ENCODE data around the gene FOXO3.

Gene FOXO3

GRCh38 chr6:108625581-108625980 lies 64.9 kb downstream of the FOXO3 start:
- Histone ChIP-seq H3K4me3 (ENCODE audit: low read length) (no peak overlapping the region), H3K4me2 (ENCODE audit: low read length) (no peak overlapping the region), H3K9me3 (replicated peaks; ENCODE audit: low read length) (no peaks in the 10 kb centered on the region), H3K9ac (ENCODE audit: low read depth, low read length) (no peak overlapping the region), H3K4me1 (ENCODE audit: control insufficient read depth, insufficient read depth, low read length) (peaks cover 71% of the 10 kb centered on the region), H3K27me3 (ENCODE audit: control insufficient read depth, insufficient read depth, low read length) (no peaks in the 10 kb centered on the region), H3K36me3 (ENCODE audit: insufficient read depth, low read length) (no peaks in the 10 kb centered on the region)

- Histone ChIP-seq H3K27me3 (ENCODE audit: control insufficient read depth, insufficient read depth, low read length) (no peaks in the 10 kb centered on the region), H3K4me2 (ENCODE audit: low read length) (no peak overlapping the region), H3K4me1 (ENCODE audit: control insufficient read depth, insufficient read depth, low read length) (peaks cover 61% of the 10 kb centered on the region), H3K4me3 (ENCODE audit: low read length) (no peak overlapping the region), H3K9ac (ENCODE audit: low read depth, low read length) (no peak overlapping the region), H3K9me3 (replicated peaks; ENCODE audit: low read length) (no peaks in the 10 kb centered on the region), H3K36me3 (ENCODE audit: insufficient read depth, low read length) (no peaks in the 10 kb centered on the region)
Measured at GRCh38 chr6:108626777-108627176, 66.1 kb downstream of the FOXO3 start.

- Histone ChIP-seq H3K9me3 (replicated peaks; ENCODE audit: low read length) (no peaks in the 10 kb centered on the region), H3K4me3 (ENCODE audit: low read length) (no peak overlapping the region), H3K36me3 (ENCODE audit: insufficient read depth, low read length) (no peaks in the 10 kb centered on the region), H3K9ac (ENCODE audit: low read depth, low read length) (no peak overlapping the region), H3K4me1 (ENCODE audit: control insufficient read depth, insufficient read depth, low read length) (peaks cover 59% of the 10 kb centered on the region), H3K27me3 (ENCODE audit: control insufficient read depth, insufficient read depth, low read length) (no peaks in the 10 kb centered on the region), H3K4me2 (ENCODE audit: low read length) (peak overlapping the region; percentile 56)
Measured at GRCh38 chr6:108627692-108628550, 67.2 kb downstream of the FOXO3 start.

GRCh38 chr6:108630050-108630714 lies 69.5 kb downstream of the FOXO3 start:
- no peak overlapping the region for H3K4me3 ChIP-seq (ENCODE audit: low read length)
- no peak overlapping the region for H3K4me2 ChIP-seq (ENCODE audit: low read length)
- no peaks in the 10 kb centered on the region for H3K36me3 ChIP-seq (ENCODE audit: insufficient read depth, low read length)
- no peak overlapping the region for H3K9ac ChIP-seq (ENCODE audit: low read depth, low read length)
- H3K4me1 ChIP-seq (ENCODE audit: control insufficient read depth, insufficient read depth, low read length): peaks cover 45% of the 10 kb centered on the region
- no peaks in the 10 kb centered on the region for H3K27me3 ChIP-seq (ENCODE audit: control insufficient read depth, insufficient read depth, low read length)
- H3K9me3 ChIP-seq (replicated peaks; ENCODE audit: low read length): no peaks in the 10 kb centered on the region

- Histone ChIP-seq H3K36me3 (ENCODE audit: insufficient read depth, low read length) (no peaks in the 10 kb centered on the region), H3K27me3 (ENCODE audit: control insufficient read depth, insufficient read depth, low read length) (no peaks in the 10 kb centered on the region), H3K4me1 (ENCODE audit: control insufficient read depth, insufficient read depth, low read length) (peaks cover 31% of the 10 kb centered on the region), H3K4me3 (ENCODE audit: low read length) (no peak overlapping the region), H3K9me3 (replicated peaks; ENCODE audit: low read length) (no peaks in the 10 kb centered on the region), H3K4me2 (ENCODE audit: low read length) (peak overlapping the region; percentile 11), H3K9ac (ENCODE audit: low read depth, low read length) (no peak overlapping the region)
Measured at GRCh38 chr6:108632441-108632840, 71.7 kb downstream of the FOXO3 start.

GRCh38 chr6:108633436-108633835 lies 72.7 kb downstream of the FOXO3 start:
- no peak overlapping the region for H3K9ac ChIP-seq (ENCODE audit: low read depth, low read length)
- no peaks in the 10 kb centered on the region for H3K36me3 ChIP-seq (ENCODE audit: insufficient read depth, low read length)
- no peaks in the 10 kb centered on the region for H3K9me3 ChIP-seq (replicated peaks; ENCODE audit: low read length)
- no peak overlapping the region for H3K4me3 ChIP-seq (ENCODE audit: low read length)
- H3K27me3 ChIP-seq (ENCODE audit: control insufficient read depth, insufficient read depth, low read length): no peaks in the 10 kb centered on the region
- peaks cover 21% of the 10 kb centered on the region for H3K4me1 ChIP-seq (ENCODE audit: control insufficient read depth, insufficient read depth, low read length)
- no peak overlapping the region for H3K4me2 ChIP-seq (ENCODE audit: low read length)

GRCh38 chr6:108635505-108636226 lies 74.9 kb downstream of the FOXO3 start:
- H3K36me3 ChIP-seq (ENCODE audit: insufficient read depth, low read length): no peaks in the 10 kb centered on the region
- H3K4me2 ChIP-seq (ENCODE audit: low read length): no peak overlapping the region
- no peaks in the 10 kb centered on the region for H3K9me3 ChIP-seq (replicated peaks; ENCODE audit: low read length)
- no peak overlapping the region for H3K9ac ChIP-seq (ENCODE audit: low read depth, low read length)
- H3K4me3 ChIP-seq (ENCODE audit: low read length): no peak overlapping the region
- no peaks in the 10 kb centered on the region for H3K27me3 ChIP-seq (ENCODE audit: control insufficient read depth, insufficient read depth, low read length)
- H3K4me1 ChIP-seq (ENCODE audit: control insufficient read depth, insufficient read depth, low read length): peaks cover 12% of the 10 kb centered on the region

- H3K4me1 ChIP-seq (ENCODE audit: control insufficient read depth, insufficient read depth, low read length): no peaks in the 10 kb centered on the region
- H3K4me3 ChIP-seq (ENCODE audit: low read length): no peak overlapping the region
Measured at GRCh38 chr6:108637963-108638362, 77.2 kb downstream of the FOXO3 start.

GRCh38 chr6:108638993-108639392 lies 78.3 kb downstream of the FOXO3 start:
- Histone ChIP-seq H3K4me1 (ENCODE audit: control insufficient read depth, insufficient read depth, low read length) (no peaks in the 10 kb centered on the region), H3K4me2 (ENCODE audit: low read length) (no peak overlapping the region), H3K36me3 (ENCODE audit: insufficient read depth, low read length) (peaks cover 5% of the 10 kb centered on the region), H3K9ac (ENCODE audit: low read depth, low read length) (no peak overlapping the region), H3K27me3 (ENCODE audit: control insufficient read depth, insufficient read depth, low read length) (no peaks in the 10 kb centered on the region), H3K4me3 (ENCODE audit: low read length) (no peak overlapping the region), H3K9me3 (replicated peaks; ENCODE audit: low read length) (no peaks in the 10 kb centered on the region)

More at GRCh38 chr6:108637963-108638362, 77.2 kb downstream of the FOXO3 start:
- Histone ChIP-seq H3K4me2 (ENCODE audit: low read length) (no peak overlapping the region), H3K36me3 (ENCODE audit: insufficient read depth, low read length) (peaks cover 5% of the 10 kb centered on the region), H3K27me3 (ENCODE audit: control insufficient read depth, insufficient read depth, low read length) (no peaks in the 10 kb centered on the region), H3K9ac (ENCODE audit: low read depth, low read length) (no peak overlapping the region), H3K9me3 (replicated peaks; ENCODE audit: low read length) (no peaks in the 10 kb centered on the region)

- Histone ChIP-seq H3K27me3 (ENCODE audit: control insufficient read depth, insufficient read depth, low read length) (no peaks in the 10 kb centered on the region), H3K9ac (ENCODE audit: low read depth, low read length) (no peak overlapping the region), H3K9me3 (replicated peaks; ENCODE audit: low read length) (no peaks in the 10 kb centered on the region), H3K4me3 (ENCODE audit: low read length) (no peak overlapping the region), H3K4me2 (ENCODE audit: low read length) (no peak overlapping the region), H3K36me3 (ENCODE audit: insufficient read depth, low read length) (peaks cover 5% of the 10 kb centered on the region), H3K4me1 (ENCODE audit: control insufficient read depth, insufficient read depth, low read length) (no peaks in the 10 kb centered on the region)
Measured at GRCh38 chr6:108640104-108640503, 79.4 kb downstream of the FOXO3 start.

- H3K27me3 ChIP-seq (ENCODE audit: control insufficient read depth, insufficient read depth, low read length): no peaks in the 10 kb centered on the region
- no peaks in the 10 kb centered on the region for H3K9me3 ChIP-seq (replicated peaks; ENCODE audit: low read length)
- H3K4me2 ChIP-seq (ENCODE audit: low read length): no peak overlapping the region
- H3K36me3 ChIP-seq (ENCODE audit: insufficient read depth, low read length): peaks cover 10% of the 10 kb centered on the region
- no peak overlapping the region for H3K4me3 ChIP-seq (ENCODE audit: low read length)
- H3K4me1 ChIP-seq (ENCODE audit: control insufficient read depth, insufficient read depth, low read length): peaks cover 14% of the 10 kb centered on the region
- H3K9ac ChIP-seq (ENCODE audit: low read depth, low read length): no peak overlapping the region
Measured at GRCh38 chr6:108643184-108643583, 82.5 kb downstream of the FOXO3 start.

Data from skeletal muscle satellite cell (primary cell).